Islet precursor cell (in vitro differentiated cells): ENCODE data around the gene KDM6B.
A peak's percentile ranks its signal among the peaks of the same experiment; 100 is the strongest.

Experiments used
- DNase-seq: peaks from one replicate; pipeline ENCODE4 v3.0.0-alpha.2; 2018

The KDM6B gene

DNA sequence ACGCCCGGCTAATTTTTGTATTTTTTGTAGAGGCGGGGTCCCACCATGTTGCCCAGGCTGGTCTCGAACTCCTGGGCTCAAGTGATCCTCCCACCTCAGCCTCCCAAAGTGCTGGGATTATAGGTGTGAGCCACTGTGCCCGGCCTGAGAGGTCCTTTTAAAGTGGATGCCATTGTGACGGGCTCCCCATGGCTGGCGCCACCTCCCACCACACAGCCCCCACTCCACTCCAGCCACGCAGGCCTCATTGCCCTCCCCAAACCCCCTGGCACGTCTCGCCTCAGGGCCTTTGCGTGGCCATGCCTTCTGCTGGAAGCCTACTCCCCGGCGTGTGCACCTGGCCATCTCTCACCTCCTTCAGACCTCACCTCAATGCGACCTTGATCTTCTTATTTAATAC is 11.9 kb upstream of the KDM6B start:
- no peak for DNase-seq

DNA sequence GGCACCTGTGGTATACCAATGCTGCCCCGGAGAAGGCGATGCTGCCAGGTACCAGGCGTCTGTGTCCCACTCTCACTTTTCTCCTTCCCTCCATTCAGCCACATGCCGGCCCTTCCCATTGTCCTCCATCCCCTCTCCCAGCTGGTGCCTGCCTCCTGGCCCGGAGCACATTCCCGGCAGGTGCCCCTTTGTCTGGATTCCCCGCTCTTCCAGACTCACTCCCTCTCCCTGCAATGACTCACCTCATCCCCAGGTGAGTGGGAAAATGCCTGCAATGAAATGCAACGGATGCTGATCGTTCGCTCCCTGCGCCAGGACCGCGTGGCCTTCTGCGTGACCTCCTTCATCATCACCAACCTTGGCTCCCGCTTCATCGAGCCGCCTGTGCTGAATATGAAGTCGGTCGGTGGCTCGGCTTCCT is 10.4 kb upstream of the KDM6B start:
- peak; percentile 89 for DNase-seq

- no peak for DNase-seq
Observed at GRCh38 chr17:7824021-7824924, 9.7 kb upstream of the KDM6B start.

- no peak for DNase-seq
Observed at GRCh38 chr17:7825206-7825990, 8.6 kb upstream of the KDM6B start.

DNA sequence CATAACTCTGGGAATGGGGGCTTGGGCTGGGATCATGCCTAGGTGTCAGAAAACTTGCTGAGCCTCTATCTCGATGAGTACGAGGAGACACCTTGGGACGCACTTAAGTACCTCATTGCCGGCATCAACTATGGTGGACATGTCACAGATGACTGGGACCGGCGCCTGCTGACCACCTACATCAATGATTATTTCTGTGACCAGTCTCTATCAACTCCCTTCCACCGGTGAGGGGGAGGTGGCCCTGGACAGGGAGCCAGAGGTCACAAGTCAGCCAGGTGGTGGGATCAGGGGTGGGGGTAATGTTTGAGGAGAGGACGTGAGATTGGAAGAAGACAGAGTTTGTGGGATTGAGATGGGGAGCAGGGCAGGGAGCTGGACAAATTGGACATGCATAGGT is 3.4 kb upstream of the KDM6B start:
- no peak for DNase-seq

- no peak for DNase-seq
Observed at GRCh38 chr17:7831233-7831632, 2.8 kb upstream of the KDM6B start.

DNA sequence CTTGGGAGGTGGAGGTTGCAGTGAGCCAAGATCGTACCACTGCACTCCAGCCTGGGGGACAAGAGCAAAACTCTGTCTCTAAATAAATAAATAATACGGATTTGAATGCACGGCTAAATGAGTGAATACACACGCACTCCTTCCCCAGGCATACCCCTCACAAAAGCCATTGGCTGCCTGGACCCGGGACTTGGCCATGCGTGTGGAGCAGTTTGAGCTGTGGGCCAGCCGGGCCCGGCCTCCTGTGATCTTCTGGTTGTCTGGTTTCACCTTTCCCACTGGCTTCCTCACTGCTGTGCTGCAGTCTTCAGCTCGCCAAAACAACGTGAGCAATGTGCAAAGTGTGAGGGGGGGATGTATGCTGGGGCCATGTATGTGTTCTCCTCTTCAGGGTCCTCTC is 1.6 kb upstream of the KDM6B start:
- DNase-seq = no peak

DNA sequence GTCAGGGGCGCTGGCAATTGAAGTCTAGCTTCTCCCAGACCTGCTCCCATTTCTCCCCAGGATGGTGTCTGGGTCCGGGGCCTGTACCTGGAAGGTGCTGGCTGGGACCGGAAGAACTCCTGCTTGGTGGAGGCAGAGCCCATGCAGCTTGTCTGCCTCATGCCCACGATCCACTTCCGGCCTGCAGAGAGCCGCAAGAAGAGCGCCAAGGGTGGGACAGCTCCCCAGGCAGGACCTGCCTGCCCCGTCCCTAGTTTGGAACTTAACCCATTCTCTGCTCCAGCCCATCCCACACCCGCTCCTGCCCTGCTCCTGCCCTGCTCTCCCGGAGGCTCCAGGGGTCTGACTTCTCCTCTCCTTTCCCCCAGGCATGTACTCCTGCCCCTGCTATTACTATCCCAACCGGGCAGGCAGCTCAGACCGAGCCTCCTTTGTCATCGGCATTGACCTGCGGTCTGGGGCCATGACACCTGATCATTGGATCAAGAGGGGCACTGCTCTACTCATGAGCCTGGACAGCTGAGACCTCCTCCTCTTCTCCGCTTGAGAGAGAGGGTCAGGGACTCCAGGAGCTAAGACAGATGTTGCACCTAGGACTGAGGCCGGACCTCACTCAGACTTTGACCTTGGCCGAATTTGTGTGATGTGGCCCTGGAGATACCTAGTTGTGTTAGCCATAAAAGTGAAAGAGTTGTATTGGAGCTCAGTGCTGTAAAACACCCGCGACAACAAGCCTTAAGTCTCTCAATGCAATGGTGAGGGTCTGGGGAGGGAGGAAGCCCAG is 814 bp upstream of the KDM6B start:
- no peak for DNase-seq

DNA sequence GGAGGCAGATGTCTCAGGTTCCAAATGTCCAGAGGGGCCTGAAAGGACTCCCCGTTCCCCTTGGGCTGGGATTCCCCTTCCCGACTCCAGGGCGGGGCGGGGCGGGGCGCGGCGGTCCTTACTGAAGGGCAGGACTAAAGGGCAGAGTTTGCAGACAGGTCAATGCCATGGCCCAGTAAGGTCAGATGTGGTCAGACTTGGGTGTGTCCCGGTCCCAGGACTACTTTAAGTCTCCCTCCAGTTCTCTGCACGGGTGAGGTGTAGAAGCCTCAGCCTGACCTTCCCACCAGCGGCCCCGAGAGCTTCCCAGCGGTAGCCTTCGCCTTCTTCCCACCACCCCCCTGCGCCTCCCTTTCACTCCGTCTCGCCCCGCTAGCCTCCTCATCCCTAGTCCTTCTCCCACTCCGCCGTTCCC is 532 bp downstream of the KDM6B start:
- no peak for DNase-seq

DNA sequence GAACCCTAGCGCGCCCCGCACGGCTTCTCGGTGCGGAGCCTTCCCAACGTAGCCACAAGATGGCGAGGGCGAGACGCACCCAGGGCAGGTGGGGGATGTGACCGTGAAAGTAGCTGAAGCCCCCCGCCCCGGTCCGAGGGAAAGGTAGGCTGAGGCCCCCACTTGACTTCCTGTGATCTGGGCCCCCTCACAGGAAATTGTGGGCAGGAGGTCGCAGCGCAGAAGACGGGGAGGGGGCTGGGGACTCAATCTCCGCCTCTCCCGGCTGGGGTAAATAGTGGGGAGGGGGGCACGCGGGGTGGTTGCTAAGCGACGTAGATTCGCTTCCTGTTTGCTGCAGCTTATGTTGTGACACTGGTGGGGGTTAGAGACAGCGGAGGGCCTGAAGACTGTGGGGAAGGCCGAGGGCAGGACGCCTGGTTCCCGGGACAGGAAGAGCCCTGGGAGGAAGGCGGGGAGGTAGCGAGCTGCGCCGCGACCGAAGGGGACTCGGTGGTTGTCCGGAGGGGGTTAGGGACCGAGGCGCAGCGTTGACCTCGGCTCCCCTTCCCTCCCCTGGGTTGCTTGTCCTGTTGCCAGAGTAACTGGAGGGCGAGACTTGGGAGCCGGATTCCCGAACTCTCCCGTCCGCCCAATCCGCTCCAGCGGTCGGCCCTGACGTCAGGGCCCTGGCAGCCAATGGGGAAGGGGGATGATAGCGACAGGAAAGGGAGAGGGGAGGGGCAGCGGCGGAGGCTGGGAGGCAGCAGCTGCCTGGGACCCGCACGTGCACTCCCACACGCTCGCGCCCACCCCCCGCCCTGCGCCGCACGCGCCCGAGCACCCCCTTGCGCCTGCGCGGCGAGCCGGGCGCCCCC is 1.2 kb downstream of the KDM6B start:
- DNase-seq = peak; percentile 100

GRCh38 chr17:7835814-7836595 is 2.0 kb downstream of the KDM6B start:
- no peak for DNase-seq

- DNase-seq = peak; percentile 100
Observed at GRCh38 chr17:7836596-7837407, 2.8 kb downstream of the KDM6B start.

DNA sequence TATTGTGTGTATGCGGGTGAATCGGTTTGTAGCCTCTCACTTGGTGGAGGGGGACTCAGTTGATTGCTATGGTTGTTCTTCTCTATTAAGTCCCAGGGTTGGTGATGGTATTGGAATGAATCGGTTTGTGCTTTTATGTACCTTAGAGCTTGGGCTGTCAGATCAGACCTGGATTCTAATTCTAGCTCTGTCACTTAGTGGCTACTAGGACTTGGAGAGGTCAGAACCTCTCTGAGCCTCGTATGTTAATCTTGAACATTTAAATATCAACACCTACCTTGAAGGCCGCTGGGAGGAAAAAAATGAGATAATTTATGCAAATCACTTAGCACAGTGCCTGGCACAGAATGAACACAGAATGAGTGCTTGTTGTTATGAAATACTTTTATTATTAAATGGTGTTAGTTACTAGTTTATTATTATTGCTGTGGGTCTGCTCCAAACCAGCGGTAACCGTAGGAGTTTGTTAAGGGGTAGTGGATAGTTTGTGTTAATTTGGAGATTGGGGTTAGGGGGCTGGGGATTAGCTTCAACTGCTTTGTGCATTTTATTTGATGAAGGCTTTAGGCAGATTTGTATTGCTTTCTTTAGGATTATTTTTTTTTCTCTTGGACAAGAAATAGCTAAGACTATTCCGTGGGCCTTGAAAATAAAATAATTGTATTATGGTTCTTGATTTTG is 3.5 kb downstream of the KDM6B start:
- DNase-seq = no peak

GRCh38 chr17:7838090-7839075 is 4.4 kb downstream of the KDM6B start:
- DNase-seq = peak; percentile 95

GRCh38 chr17:7839190-7839875 is 5.3 kb downstream of the KDM6B start:
- DNase-seq = peak; percentile 84

DNA sequence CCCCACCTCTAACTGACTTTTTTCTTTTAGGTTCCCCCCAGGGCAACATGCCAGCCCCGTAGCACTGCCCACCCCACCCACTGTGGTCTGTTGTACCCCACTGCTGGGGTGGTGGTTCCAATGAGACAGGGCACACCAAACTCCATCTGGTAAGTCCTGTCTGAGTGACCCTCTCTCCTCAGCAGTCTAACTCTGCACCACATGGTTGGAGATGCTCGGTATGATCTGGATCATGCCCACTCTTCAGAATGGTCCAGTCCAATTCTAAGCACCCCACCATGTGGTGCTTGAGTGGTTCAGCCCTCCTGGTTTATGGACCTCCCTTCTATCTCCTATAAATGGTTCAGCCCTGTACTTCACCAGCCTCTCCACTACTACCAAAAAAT is 5.9 kb downstream of the KDM6B start:
- DNase-seq = no peak

- no peak for DNase-seq
Observed at GRCh38 chr17:7840441-7840840, 6.4 kb downstream of the KDM6B start.

- no peak for DNase-seq
Observed at GRCh38 chr17:7840875-7841274, 6.9 kb downstream of the KDM6B start.
